GM19395 (cell line): ENCODE data around the gene KRT2.

Experiments
- ATAC-seq: cut with Tn5 transposase; IDR thresholded peaks from one replicate; pipeline ENCODE4 v1.9.1; 2021; ENCODE audit warnings: mild to moderate bottlenecking, moderate library complexity; ENCODE audit not compliant: unreplicated experiment

KRT2 gene

GRCh38 chr12:52667509-52667908 lies 15.5 kb upstream of the KRT2 start:
- ATAC-seq = no peak

- no peak for ATAC-seq
Observed at GRCh38 chr12:52666471-52666870, 14.5 kb upstream of the KRT2 start.

- no peak for ATAC-seq
Observed at GRCh38 chr12:52663420-52663819, 11.4 kb upstream of the KRT2 start.

GRCh38 chr12:52662918-52663229 lies 10.9 kb upstream of the KRT2 start:
- no peak for ATAC-seq

GRCh38 chr12:52662093-52662917 lies 10.3 kb upstream of the KRT2 start:
- ATAC-seq = no peak

GRCh38 chr12:52661668-52662067 lies 9.7 kb upstream of the KRT2 start:
- no peak for ATAC-seq

GRCh38 chr12:52660934-52661499 lies 9.0 kb upstream of the KRT2 start:
- ATAC-seq = no peak

GRCh38 chr12:52659951-52660350 lies 7.9 kb upstream of the KRT2 start:
- no peak for ATAC-seq

GRCh38 chr12:52659395-52659794 lies 7.4 kb upstream of the KRT2 start:
- ATAC-seq = no peak

- no peak for ATAC-seq
Observed at GRCh38 chr12:52658196-52658595, 6.2 kb upstream of the KRT2 start.

GRCh38 chr12:52657250-52657902 lies 5.4 kb upstream of the KRT2 start:
- ATAC-seq = no peak

GRCh38 chr12:52656616-52657015 lies 4.6 kb upstream of the KRT2 start:
- ATAC-seq = no peak

GRCh38 chr12:52655720-52656124 lies 3.7 kb upstream of the KRT2 start:
- no peak for ATAC-seq

- no peak for ATAC-seq
Observed at GRCh38 chr12:52655251-52655650, 3.2 kb upstream of the KRT2 start.

GRCh38 chr12:52650520-52651081 lies 1.4 kb downstream of the KRT2 start:
- no peak for ATAC-seq

GRCh38 chr12:52649066-52649465 lies 2.9 kb downstream of the KRT2 start:
- no peak for ATAC-seq

- ATAC-seq = no peak
Observed at GRCh38 chr12:52648012-52648550, 3.9 kb downstream of the KRT2 start.

- no peak for ATAC-seq
Observed at GRCh38 chr12:52647601-52648000, 4.4 kb downstream of the KRT2 start.

- no peak for ATAC-seq
Observed at GRCh38 chr12:52646613-52647012, 5.4 kb downstream of the KRT2 start.

- no peak for ATAC-seq
Observed at GRCh38 chr12:52645982-52646381, 6.0 kb downstream of the KRT2 start.

GRCh38 chr12:52645120-52645761 lies 6.8 kb downstream of the KRT2 start:
- no peak for ATAC-seq
